ENCODE measurements around the gene PTPRH.
"Not testable (repeated sequence)": the region's sequence is repeated elsewhere in the genome, so short reads cannot be mapped to it uniquely, and the experiment has no call there.

The PTPRH gene

DNA sequence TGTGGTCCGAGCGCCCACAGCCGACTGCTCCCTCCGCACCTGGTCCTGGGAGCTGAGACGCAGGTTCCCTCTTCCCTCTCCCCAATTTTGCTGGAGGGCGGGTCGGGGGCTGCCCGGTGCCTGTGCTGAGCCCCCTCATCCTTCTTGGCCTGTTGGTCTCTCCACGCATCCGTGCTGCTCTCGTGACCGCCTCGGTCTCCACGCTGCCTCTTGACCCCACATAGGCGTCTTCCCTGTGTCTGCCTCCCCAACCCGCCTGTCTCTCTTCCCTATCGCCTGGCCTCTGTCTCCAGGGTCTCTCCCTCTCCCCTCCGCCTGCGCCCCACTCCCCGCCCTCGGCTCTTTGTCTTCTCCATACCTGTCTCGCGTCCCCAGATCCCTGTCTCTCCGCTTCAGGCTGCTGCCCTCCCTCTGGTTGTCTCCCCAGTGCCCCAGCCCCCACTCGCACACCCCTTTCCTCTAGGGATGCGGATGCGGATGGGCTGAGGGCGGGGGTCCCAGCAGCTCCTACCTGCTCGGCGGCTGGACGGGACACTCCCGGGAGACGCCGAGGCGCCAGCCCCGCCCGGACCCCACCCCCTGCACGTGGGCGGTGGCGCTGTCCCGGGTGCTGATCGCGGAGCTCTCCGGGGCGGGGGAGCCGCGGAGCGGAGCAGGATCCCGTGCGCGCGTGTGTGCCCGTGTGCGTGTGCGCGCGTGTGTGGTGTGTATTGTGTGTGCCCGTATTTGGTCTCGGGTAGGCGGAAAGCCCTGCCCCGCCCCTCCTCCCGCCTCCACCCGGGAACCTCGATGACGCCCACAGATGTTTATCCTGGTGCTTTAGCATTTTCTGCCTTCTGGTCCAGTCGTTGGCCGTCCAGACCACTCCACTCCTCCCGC, 29.5 kb downstream of the PTPRH start, which contains the start of gene SYT5:
Gene SYT5, minus strand, starts transcription at position 684 of the 879 bp plus-strand sequence. CDS start 1,248 bp downstream, outside the sequence.
- no peak for DNase-seq (ENCODE audit: low read depth)

GRCh38 chr19:55178781-55179599, 30.3 kb downstream of the PTPRH start:
- peak; percentile 86 for DNase-seq (ENCODE audit: low read depth)

DNA sequence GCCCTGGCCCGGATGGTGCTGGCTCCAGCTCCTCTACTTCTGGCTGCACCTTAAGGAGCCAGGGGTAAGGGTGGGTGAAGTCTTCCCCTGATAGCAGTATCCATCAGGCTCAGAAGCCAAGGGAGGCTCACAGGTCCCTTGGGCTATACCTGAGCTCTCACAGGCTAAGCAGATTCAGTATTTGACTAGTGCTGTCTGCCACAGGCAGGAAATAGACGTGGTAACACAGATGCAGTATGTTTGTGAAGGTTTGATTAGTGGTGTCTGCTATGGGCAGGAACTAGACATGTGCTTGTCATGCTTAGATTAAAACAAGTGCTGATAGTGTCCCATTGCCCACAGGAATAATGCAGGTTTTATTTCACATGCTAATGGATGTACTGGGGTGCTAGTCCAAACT, 33.2 kb downstream of the PTPRH start:
- no peak for DNase-seq (ENCODE audit: low read depth)

DNA sequence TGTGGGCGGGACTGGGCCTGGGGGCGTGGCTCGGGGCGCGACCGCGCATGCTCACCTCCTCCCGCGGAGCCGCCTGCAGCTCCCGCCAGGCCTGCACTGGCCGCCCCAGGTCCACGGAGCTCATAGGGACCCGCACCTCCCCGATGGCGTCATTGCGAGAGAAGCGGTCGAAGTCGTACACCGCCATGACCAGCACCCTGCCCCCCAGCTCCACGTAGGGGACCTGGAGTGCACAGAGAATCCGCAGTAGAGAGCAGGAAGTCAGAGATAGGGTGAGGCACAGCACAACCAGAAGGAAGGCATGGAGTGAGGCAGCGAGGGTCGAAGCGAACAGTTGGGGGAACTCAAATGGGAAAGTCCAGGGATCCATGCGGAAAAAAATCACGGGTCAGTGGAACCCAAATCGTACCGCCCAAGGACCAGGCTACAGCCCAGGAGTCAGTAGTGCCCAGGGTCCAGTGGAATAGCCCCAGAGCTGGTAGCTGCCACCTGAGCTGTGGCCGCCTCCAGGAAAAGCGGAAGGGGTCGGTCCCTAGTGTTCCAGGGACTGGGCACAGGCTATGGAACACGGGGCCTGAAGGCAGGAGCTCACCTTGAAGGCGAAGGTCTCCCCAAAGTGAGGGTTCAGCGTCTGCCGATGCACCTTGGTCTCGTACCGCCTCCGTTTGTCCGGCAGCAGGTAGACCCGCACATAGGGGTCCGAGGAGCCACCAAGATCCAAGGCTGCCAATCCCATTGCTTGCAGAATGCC, 34.0 kb downstream of the PTPRH start:
- DNase-seq (ENCODE audit: low read depth): no peak

DNA sequence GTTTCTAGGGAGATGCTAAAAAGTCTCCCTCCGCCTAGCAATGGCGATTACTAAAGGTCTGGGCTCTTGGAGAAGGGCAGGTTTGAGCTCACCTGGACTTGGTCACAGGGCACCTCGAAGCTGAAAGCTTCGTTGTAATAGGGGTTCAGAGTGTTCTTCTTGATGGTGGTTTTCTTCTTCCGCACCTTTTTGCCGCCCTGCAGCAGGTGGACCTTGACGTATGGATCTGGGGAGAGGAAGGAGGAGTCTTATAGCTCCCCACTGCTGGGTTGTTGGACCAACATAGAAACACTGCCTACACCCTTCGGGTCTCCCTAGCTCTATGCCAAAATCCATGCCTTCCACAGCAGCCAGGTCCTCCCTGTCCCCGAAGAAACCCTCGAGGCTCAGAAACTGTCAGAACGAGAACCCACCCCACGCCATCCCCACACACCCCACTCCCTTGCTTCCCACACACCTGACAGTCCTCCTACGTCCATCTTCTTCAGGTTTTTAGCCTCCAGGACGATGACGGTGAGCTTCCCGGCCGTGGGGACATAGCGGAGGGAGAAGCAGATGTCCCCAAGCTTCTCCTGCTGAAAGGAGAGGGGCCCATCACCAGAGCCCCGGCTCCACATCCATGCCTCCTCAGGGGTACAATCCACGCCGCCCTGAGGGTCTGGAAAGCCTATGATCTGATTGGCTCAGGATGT, 34.7 kb downstream of the PTPRH start:
- DNase-seq (ENCODE audit: low read depth): no peak

DNA sequence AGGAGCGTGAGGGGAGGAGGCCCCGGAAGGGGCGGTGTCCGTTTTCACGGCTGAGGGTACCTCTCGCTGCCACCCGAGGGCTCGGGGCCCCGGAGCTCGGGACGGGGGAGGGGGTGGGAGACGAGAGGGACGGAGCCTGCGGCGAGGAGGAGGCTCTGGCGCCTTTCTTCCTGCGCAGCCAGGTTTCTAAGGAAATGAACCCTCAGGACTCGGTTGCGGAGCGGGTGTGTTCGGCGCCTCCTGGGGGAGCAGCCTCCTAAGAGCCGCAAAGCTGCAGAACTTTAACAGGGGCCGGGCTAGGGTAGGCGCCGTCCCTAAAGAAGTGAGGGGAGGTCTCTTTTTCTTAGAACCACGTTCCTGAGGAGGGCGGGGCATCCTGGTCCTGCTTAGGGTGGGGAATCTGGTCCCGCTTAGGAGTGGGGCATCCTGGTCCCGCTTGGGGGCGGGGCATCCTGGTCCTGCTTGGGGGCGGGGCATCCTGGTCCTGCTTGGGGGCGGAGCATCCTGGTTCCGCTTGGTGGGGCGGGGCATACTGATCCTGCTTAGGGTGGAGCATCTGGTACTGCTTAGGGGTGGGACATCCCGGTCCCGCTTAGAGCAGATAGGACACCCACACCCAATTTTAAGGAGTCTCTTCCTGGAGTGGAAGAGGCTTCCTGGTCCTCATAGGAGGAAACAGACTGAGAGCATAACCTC, 35.4 kb downstream of the PTPRH start:
- DNase-seq (ENCODE audit: low read depth): no peak

DNA sequence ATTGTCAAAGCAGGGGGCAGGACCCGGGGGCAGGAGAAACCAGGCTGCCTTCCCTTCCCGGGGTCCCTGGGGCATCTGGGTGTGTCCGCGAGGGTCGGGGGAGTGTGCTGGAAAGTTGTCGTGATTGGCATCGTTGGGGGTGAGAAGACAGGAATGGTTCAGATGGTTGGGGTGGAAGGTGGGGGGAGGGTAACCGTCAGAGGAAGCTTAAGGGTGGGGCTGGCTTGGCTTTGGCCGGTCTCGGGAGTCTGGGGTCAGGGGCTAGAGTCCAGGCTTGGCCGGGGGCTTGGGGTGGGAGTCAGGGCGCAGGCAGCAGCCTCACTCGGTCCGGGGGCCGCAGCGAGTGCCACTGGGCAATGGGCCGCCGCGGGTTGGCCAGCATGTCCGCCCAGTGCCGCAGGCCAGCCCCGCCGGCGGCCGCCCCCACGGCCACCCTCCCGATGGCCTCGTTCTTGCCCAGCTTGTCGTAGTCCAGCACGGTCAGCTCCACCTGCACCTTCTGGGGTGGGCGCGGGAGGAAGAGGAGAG, 36.1 kb downstream of the PTPRH start:
- no peak for DNase-seq (ENCODE audit: low read depth)

GRCh38 chr19:55172741-55173140, 36.6 kb downstream of the PTPRH start:
- no peak for DNase-seq (ENCODE audit: low read depth)

DNA sequence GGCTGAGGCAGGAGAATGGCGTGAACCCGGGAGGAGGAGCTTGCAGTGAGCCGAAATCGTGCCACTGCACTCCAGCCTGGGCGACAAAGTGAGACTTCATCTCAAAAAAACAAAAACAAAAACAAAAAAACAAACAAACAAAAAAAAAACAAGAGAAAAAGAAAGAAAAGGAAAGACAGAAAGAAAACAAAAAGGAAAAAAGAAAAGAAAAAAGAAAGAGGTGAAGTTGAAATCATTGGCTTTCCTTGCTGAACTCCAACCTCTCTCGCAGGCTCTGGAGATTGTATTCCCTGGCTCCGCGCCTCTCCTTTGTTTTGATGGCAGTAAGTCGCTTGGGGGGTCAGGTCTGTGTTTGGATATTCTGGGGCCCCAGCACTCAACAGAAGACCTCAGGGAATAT, 37.0 kb downstream of the PTPRH start:
- DNase-seq (ENCODE audit: low read depth): not testable (repeated sequence)

GRCh38 chr19:55171440-55171839, 37.9 kb downstream of the PTPRH start:
- DNase-seq (ENCODE audit: low read depth): no peak

- no peak for DNase-seq (ENCODE audit: low read depth)
These were observed 40.2 kb downstream of the PTPRH start for GRCh38 chr19:55169136-55169535.

- DNase-seq (ENCODE audit: low read depth): no peak
These were observed 42.6 kb downstream of the PTPRH start, which contains the start of gene DNAAF3 for GRCh38 chr19:55166530-55167268. Gene DNAAF3 (minus strand): TSS chr19:55166613. CDS start chr19:55166413, 200 bp downstream.

- no peak for DNase-seq (ENCODE audit: low read depth)
These were observed 43.3 kb downstream of the PTPRH start for GRCh38 chr19:55165952-55166529.

GRCh38 chr19:55161571-55162322, 47.6 kb downstream of the PTPRH start:
- DNase-seq (ENCODE audit: low read depth): no peak

GRCh38 chr19:55160986-55161365, 48.3 kb downstream of the PTPRH start:
- DNase-seq (ENCODE audit: low read depth): no peak

- DNase-seq (ENCODE audit: low read depth): peak; percentile 61
These were observed 48.9 kb downstream of the PTPRH start for GRCh38 chr19:55160128-55160985.

GRCh38 chr19:55158848-55159749, 50.2 kb downstream of the PTPRH start:
- DNase-seq (ENCODE audit: low read depth): no peak
